Activated CD8-positive, alpha-beta T cell treated with anti-CD3 and anti-CD28 coated beads, Interleukin-2, amount 10 ng/mL, durations not matched to agents 7 days and 5 days (primary cell): ENCODE measurements around the gene LRFN4. TPM values are rescaled to one million over a fixed set of nuclear protein-coding genes. Genes with fewer than 3 reads are reported as not detected.
A peak's percentile ranks its signal among the peaks of the same experiment; 100 is the strongest.

Experiments
- ATAC-seq: fragments of 150-1000 bp; cut with Tn5 transposase; one replicate; pipeline ENCODE4 v1.10.0; 2021; ENCODE audit warnings: moderate library complexity
- CTCF ChIA-PET: fragments of 350-600 bp; sonication (Branson Sonifier 250); formaldehyde crosslinking; loops from one replicate; lab custom pipeline; 2021; ENCODE audit warnings: antibody characterized with exemption; lab: Charles Lee
- POLR2A ChIA-PET: fragments of 350-600 bp; sonication (Branson Sonifier 250); formaldehyde crosslinking; loops from one replicate; lab custom pipeline; 2021; ENCODE audit warnings: antibody characterized with exemption; lab: Charles Lee
- DNase-seq: peaks from one replicate; pipeline ENCODE4 v3.0.0-alpha.2; 2020
- H3K27ac Mint-ChIP-seq: one replicate; pipeline ENCODE4 v1.8.0; 2021; ENCODE audit warnings: mild to moderate bottlenecking, mixed read lengths
- H3K27me3 Mint-ChIP-seq: one replicate; pipeline ENCODE4 v1.8.0; 2021; ENCODE audit warnings: low read depth, mixed read lengths
- H3K36me3 Mint-ChIP-seq: one replicate; pipeline ENCODE4 v1.8.0; 2021; ENCODE audit warnings: low read depth, mixed read lengths
- H3K4me1 Mint-ChIP-seq: one replicate; pipeline ENCODE4 v1.8.0; 2021; ENCODE audit warnings: low read depth, mixed read lengths
- H3K4me3 Mint-ChIP-seq: one replicate; pipeline ENCODE4 v1.8.0; 2021; ENCODE audit warnings: mild to moderate bottlenecking, mixed read lengths
- H3K9me3 Mint-ChIP-seq: one replicate; pipeline ENCODE4 v1.8.0; 2022; ENCODE audit warnings: mixed read lengths; ENCODE audit not compliant: insufficient read depth
- total RNA-seq, 2 experiments: library from RNA; stranded (reverse); gene quantifications; one replicate each; pipeline ENCODE4 v1.2.3, GENCODE V29; 2021

The LRFN4 gene
- total RNA-seq, 2 experiments from 2014 or later = 24.6 to 28.3 TPM

DNA sequence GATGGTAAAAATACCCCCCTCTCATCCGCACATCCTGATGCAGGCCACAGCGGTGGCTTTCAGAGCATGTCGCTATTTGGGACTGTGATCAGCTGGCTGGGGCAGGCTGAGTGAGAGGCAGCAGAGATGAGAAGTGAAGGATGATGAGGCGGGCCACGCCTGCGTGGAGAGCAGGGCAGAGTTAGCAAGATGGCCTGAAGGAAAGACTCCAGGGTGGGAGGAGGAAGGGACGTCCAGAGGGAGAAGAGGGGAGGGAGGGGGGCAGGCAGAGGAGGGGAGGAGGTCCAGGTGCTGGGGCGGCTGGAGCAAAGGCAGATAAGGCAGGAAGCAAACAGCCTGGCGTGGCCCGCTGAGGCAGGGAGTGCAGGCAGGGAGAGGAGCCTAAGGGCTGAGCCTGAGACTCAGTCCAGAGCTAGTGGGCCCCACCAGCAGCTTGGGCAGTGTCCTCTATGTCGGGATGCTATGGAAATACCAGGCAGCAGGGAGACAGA, 29.1 kb downstream of the LRFN4 start:
- Mint-ChIP-seq H3K36me3 (no peaks in the 10 kb centered on the region), H3K27me3 (no peaks in the 10 kb centered on the region), H3K27ac (peak overlapping the region; percentile 7), H3K4me1 (peaks cover 4% of the 10 kb centered on the region), H3K4me3 (no peak overlapping the region), H3K9me3 (no peaks in the 10 kb centered on the region)
- ChIA-PET POLR2A (no interaction called here), CTCF (no interaction called here)
- no peak for DNase-seq
- ATAC-seq = no peak

DNA sequence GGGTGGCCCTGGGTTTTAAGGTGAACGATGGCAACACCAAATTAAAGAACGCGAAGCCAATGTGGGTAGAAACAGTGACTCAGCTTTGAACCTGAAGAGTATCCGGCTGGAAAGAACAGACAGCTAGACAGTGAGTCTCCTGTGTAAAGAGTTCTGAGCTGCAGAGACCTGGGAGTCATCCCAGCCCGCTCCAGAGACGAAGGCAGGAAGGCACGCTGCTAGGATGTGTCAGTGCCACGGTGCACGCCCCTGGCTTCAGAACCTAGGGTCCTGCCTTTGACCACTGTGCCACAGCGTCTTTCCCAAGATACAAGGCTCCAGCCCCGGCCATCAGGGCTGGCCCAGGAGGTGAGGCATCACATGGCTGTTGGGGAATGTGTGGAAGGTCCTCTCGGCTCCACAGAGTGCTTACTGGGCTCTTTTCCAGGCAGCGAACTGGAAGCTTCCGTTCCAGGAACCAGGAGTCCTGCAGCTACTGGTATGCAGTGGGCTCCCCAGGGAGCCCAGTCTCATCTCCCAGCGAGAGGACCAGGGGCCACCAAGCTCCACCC, 29.9 kb downstream of the LRFN4 start:
- DNase-seq (no peak), ATAC-seq (no peak)
- peaks cover under 1% of the 10 kb centered on the region for H3K4me1 Mint-ChIP-seq
- H3K27ac Mint-ChIP-seq = no peak overlapping the region
- POLR2A ChIA-PET = no interaction called here
- no peaks in the 10 kb centered on the region for H3K36me3 Mint-ChIP-seq
- CTCF ChIA-PET = no interaction called here
- no peaks in the 10 kb centered on the region for H3K9me3 Mint-ChIP-seq
- no peak overlapping the region for H3K4me3 Mint-ChIP-seq
- H3K27me3 Mint-ChIP-seq = no peaks in the 10 kb centered on the region

DNA sequence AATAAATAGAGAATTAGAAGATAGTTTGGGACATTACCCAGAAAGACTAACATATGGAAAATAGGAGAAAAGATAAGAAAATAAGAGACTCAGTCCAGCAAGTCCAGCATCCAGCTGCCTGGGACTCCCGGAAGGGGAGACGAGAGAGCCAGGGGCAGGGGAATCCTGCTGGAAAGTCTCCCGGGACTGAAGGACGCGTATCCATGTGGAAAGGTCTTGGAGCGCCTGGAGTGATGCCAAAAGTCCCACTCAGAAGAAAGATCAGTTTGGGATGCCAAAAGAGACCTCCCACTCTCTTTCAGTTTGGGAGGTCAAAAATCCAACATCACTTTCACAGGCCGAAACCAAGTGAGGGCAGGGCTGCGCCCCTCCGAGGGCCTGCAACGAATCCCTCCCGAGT, 30.7 kb downstream of the LRFN4 start:
- H3K27me3 Mint-ChIP-seq = no peaks in the 10 kb centered on the region
- H3K9me3 Mint-ChIP-seq = no peaks in the 10 kb centered on the region
- CTCF ChIA-PET = no interaction called here
- ATAC-seq (no peak), DNase-seq (no peak)
- no peaks in the 10 kb centered on the region for H3K36me3 Mint-ChIP-seq
- POLR2A ChIA-PET = no interaction called here
- H3K4me1 Mint-ChIP-seq = peaks cover 7% of the 10 kb centered on the region
- no peak overlapping the region for H3K27ac Mint-ChIP-seq
- no peak overlapping the region for H3K4me3 Mint-ChIP-seq

DNA sequence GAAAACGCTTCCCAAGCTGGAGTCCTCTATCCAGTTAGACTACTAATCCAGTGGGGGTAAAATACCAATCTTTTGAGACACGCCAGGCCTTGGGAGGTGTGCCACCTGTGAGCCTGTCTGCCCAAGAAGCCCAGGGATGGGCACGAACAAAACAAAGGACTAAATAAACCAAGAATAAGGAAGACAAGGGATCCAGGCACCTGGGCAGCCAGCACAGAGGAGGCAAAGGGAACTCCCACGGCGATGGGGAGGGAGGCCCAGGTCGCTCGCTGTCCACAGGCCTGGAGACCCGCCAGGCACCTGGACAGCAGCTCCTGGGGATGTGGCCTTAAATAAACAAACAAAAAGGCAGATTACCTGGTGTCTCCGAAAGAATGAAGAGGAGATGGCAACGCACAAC, 31.4 kb downstream of the LRFN4 start:
- Mint-ChIP-seq H3K9me3 (no peaks in the 10 kb centered on the region), H3K27ac (no peak overlapping the region), H3K36me3 (no peaks in the 10 kb centered on the region), H3K4me3 (no peak overlapping the region), H3K4me1 (peaks cover 7% of the 10 kb centered on the region), H3K27me3 (no peaks in the 10 kb centered on the region)
- DNase-seq (no peak), ATAC-seq (no peak)
- CTCF ChIA-PET = no interaction called here
- POLR2A ChIA-PET = no interaction called here

DNA sequence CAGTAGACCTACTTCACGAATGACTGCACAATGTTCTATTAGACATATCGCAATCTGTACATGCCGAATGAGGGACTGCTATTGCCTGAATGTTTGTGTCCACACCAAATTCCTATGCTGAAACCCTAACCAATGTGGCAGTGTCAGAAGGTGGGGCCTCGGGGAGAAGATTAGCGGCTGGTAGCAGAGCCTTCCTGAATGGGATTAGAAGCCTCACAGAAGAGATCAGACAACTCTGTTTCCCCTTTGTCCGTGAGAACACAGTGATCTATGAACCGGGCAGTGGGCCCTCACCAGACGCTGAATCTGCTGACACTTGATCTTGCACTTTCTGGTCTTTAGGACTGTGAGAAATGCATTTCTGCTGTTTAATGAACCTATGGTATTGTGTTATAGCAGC, 33.1 kb downstream of the LRFN4 start:
- H3K4me3 Mint-ChIP-seq = no peak overlapping the region
- peaks cover 3% of the 10 kb centered on the region for H3K27me3 Mint-ChIP-seq
- no peak overlapping the region for H3K27ac Mint-ChIP-seq
- ATAC-seq = no peak
- no peaks in the 10 kb centered on the region for H3K9me3 Mint-ChIP-seq
- DNase-seq = no peak
- no peaks in the 10 kb centered on the region for H3K36me3 Mint-ChIP-seq
- POLR2A ChIA-PET = no interaction called here
- H3K4me1 Mint-ChIP-seq = peaks cover 7% of the 10 kb centered on the region
- CTCF ChIA-PET = no interaction called here

DNA sequence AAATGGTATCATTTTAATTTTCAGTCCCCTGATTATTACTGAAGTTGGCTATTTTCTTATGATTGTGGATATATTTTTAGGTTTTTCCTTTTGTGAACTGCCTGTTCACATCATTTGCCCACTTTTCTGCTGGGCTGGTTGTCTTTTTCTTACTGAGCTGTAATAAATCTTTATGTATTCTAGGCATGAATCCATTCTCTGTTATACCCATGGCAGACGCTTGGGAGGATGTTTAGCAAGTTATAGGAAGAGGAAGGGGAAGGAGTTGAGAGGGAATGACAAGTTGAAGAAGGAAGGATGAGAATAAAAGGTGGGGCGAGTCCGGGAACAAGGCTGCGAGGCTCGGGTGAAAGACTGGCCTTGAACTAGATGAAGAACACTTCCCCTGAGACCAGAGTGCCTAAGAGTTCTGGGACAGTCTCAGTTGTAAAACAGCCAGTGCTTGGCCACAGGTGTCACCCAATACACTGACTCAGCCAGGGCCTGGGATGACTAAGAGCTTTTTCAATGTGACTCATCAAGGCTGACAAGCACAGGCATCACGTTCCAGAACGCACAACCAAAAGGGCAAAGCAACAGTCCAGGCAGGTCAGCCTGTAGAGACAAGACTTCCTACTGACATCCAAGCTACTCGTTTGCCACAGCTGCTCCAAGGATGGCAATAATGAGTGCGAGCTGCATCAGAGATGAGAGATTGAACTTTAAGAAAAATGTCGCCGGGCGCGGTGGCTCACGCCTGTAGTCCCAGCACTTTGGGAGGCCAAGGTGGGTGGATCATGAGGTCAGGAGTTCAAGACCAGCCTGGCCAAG, 35.2 kb downstream of the LRFN4 start:
- no peak overlapping the region for H3K27ac Mint-ChIP-seq
- peak; percentile 39 for DNase-seq

DNA sequence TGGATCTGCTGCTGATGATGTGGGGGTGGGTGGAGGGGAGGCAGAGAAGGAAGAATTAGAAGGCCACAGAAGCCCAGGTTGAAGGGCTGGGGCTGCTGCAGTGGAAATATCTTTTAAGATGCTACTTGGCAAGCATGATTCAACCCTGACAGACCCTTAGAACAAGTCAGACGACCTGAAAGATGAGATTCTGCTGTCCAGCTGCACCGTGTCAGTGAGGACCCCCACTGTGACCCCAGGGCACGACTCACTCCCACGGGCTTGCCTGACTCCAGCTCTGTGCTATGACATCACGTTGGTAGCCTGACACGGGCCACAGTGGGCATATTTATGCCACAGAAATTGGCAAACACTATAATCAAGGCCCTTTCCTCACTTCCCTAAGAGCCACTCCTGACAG, 36.0 kb downstream of the LRFN4 start:
- POLR2A ChIA-PET = no interaction called here
- peaks cover 9% of the 10 kb centered on the region for H3K27me3 Mint-ChIP-seq

More for the DNA sequence above, 35.2 kb downstream of the LRFN4 start:
- peak; percentile 44 for ATAC-seq
- Mint-ChIP-seq H3K4me3 (no peak overlapping the region), H3K36me3 (no peaks in the 10 kb centered on the region), H3K4me1 (peaks cover 7% of the 10 kb centered on the region), H3K9me3 (no peaks in the 10 kb centered on the region), H3K27me3 (peaks cover 9% of the 10 kb centered on the region)
- ChIA-PET POLR2A (no interaction called here), CTCF (interaction anchor here (2.0 kb wide), 1 partner anchor 9 kb away, joined by 4 read pairs; no protein-coding TSS in a partner anchor)

DNA sequence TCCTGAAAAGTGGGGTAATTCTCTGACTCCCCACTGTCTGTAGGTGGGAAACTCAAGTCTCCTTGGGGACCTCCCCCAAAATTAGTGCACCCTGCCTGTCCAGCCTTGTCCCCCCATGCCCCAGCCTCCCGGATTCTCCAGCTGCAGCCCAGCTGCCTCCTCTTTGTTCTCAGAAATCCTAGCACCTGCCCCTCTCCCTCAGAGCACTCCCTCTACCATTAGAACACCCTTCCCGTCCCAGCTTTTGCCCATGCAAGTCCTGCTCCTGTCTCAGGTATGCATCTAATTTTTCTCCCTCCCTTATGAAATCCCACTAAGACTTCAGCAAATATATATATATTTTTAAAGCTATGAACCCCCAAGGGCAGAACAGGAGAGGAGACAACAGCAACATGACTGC, 37.3 kb downstream of the LRFN4 start:
- Mint-ChIP-seq H3K9me3 (no peaks in the 10 kb centered on the region), H3K4me1 (peaks cover 7% of the 10 kb centered on the region), H3K27me3 (peaks cover 9% of the 10 kb centered on the region), H3K36me3 (no peaks in the 10 kb centered on the region), H3K27ac (no peak overlapping the region), H3K4me3 (no peak overlapping the region)
- no peak for ATAC-seq
- CTCF ChIA-PET = interaction anchor here (0.9 to 1.3 kb wide), 2 partner anchors 11 to 216 kb away, joined by 3 read pairs; partner anchors contain the start of gene RBM4B
- POLR2A ChIA-PET = no interaction called here
- no peak for DNase-seq

More for the DNA sequence above, 36.0 kb downstream of the LRFN4 start:
- Mint-ChIP-seq H3K27ac (no peak overlapping the region), H3K9me3 (no peaks in the 10 kb centered on the region), H3K4me3 (no peak overlapping the region), H3K36me3 (no peaks in the 10 kb centered on the region), H3K4me1 (peaks cover 7% of the 10 kb centered on the region)
- no peak for ATAC-seq
- no peak for DNase-seq
- CTCF ChIA-PET = no interaction called here

DNA sequence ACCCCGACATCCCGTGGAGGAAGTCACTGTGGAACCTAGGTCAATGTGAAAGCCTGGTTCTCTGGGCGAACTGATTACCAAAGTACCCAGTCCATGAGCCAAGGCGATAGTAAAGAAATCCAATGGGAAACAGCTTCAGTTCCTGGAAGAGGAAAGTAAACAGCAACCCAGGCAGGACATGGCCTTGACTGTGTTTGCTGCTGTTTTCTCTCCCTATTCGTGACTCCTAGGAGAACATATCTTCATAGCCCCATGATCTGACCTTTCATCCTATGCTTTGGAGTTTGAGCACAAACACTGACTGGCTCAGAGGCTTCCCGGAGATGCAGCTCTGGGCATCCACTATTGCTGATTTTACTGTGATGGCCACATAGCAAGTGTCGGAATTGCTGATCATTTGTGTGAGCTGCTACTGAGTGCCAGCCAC, 45.1 kb downstream of the LRFN4 start:
- no peak for ATAC-seq
- H3K9me3 Mint-ChIP-seq = no peaks in the 10 kb centered on the region
- H3K27ac Mint-ChIP-seq = no peak overlapping the region
- H3K4me3 Mint-ChIP-seq = no peak overlapping the region
- no peaks in the 10 kb centered on the region for H3K36me3 Mint-ChIP-seq
- no peaks in the 10 kb centered on the region for H3K27me3 Mint-ChIP-seq
- no peak for DNase-seq
- POLR2A ChIA-PET = no interaction called here
- no peaks in the 10 kb centered on the region for H3K4me1 Mint-ChIP-seq
- CTCF ChIA-PET = no interaction called here

DNA sequence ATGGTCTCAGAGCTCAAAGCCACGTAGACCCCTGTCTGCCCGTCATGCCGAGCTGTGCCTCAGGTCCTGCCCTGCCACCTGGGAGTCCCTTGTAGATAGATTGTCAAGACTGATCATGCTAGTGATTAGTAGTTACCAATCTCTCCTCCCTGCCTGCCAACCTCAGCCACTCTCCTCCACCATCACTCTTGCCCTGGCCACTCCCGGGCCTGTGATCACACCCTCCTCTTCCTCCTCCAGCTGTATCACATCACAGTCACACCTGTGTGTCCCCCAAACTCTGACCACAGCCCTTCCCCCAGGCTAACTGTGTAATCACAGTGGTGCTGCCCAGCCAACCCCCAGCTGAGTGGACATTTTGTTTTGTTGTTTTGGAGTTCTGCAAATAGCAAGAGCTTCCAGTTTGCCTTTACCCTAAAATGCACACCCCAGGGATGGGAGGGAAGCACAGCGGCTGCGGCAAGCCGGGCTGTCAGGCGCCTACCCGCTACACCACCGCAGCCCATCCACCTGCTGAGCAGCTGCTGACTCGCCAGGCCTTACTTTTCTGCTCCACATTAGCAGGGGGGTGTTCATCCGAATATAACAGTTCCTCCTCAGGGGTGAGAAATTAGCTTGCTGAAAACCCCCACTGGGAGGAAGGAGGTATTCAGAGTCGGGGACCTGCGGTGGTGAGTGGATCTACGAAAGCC, 45.8 kb downstream of the LRFN4 start:
- no peak for ATAC-seq
- H3K4me1 Mint-ChIP-seq = no peaks in the 10 kb centered on the region
- H3K27me3 Mint-ChIP-seq = no peaks in the 10 kb centered on the region
- H3K9me3 Mint-ChIP-seq = no peaks in the 10 kb centered on the region
- DNase-seq = no peak
- no peak overlapping the region for H3K4me3 Mint-ChIP-seq
- ChIA-PET POLR2A (no interaction called here), CTCF (no interaction called here)
- H3K36me3 Mint-ChIP-seq = no peaks in the 10 kb centered on the region
- H3K27ac Mint-ChIP-seq = no peak overlapping the region

DNA sequence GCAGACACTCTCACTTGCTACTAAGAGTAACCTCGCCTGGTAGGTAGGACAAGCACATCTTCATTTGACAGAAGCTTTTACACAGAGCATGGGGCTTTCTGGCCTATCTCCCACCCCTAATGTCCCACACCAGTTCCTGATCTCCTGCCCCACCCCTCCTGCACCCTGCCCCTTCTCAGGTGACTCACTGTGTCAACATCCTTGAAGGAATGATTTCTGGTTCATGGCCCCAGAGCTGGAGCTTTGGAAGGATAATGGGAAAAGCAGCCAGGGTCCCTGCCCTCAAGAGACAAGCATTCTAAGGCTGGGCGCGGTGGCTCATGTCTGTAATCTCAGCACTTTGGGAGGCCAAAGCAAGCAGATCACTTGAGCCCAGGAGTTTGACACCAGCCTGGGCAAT, 47.2 kb downstream of the LRFN4 start:
- ChIA-PET CTCF (interaction anchor here (0.7 kb wide), 1 partner anchor 23 kb away, joined by 4 read pairs; no protein-coding TSS in a partner anchor), POLR2A (no interaction called here)
- Mint-ChIP-seq H3K27ac (no peak overlapping the region), H3K36me3 (no peaks in the 10 kb centered on the region), H3K9me3 (no peaks in the 10 kb centered on the region), H3K4me1 (no peaks in the 10 kb centered on the region), H3K4me3 (no peak overlapping the region), H3K27me3 (no peaks in the 10 kb centered on the region)
- ATAC-seq = no peak
- DNase-seq = no peak

DNA sequence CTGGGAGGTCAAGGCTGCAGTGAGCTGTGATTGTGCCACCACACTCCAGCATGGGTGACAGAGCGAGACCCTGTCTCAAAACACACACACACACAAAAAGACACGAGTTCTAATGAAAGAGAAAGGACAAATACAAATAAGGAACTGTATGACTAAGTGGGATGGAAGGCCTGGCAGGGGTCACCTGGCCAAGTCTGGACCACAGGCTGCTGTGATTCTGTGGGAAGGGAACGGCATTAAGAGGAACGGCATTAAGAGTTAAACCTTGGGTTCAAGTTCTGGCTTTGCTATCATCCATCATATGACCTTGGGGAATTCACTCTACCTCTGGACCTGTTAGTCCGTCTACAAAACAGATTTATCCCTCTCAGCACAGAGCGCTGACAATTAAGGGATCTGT, 47.7 kb downstream of the LRFN4 start:
- CTCF ChIA-PET = no interaction called here
- no peaks in the 10 kb centered on the region for H3K36me3 Mint-ChIP-seq

More for the DNA sequence above, 47.7 kb downstream of the LRFN4 start:
- H3K27me3 Mint-ChIP-seq = no peaks in the 10 kb centered on the region
- POLR2A ChIA-PET = no interaction called here
- no peak overlapping the region for H3K27ac Mint-ChIP-seq
- DNase-seq (no peak), ATAC-seq (no peak)
- H3K4me3 Mint-ChIP-seq = no peak overlapping the region
- no peaks in the 10 kb centered on the region for H3K4me1 Mint-ChIP-seq
- H3K9me3 Mint-ChIP-seq = no peaks in the 10 kb centered on the region
